ENCODE measurements around the gene NCOR1. TPM values are rescaled to one million over a fixed set of nuclear protein-coding genes. Genes with fewer than 3 reads are reported as not detected.

NCOR1 gene
- polyA plus RNA-seq, 1 of the 3 experiments (the other 2 are of a cell fraction): 42.1 TPM

GRCh38 chr17:16108871-16109270 lies 106.5 kb downstream of the NCOR1 start:
- 98% methylated on average over 4 of the region's 4 CpGs for WGBS (ENCODE audit: low lambda C conversion rate)

More at GRCh38 chr17:16108871-16109270, 106.5 kb downstream of the NCOR1 start:
- Histone ChIP-seq H3K4me1 (ENCODE audit: control insufficient read depth in 1 of 2, insufficient read depth in 2 of 2, low read depth in 1 of 2, low read length in 1 of 2) (0 out of 4 replicates have a peak, but pooled peaks cover 0 to 4% of the 10 kb centered on the region in 2 experiments), H3F3A (replicated peaks; ENCODE audit: insufficient read depth) (peaks cover 3% of the 10 kb centered on the region), H3K9ac (no peak overlapping the region), H2AFZ (ENCODE audit: low read depth) (no peak overlapping the region), H4K20me1 (ENCODE audit: insufficient read depth) (no peaks in the 10 kb centered on the region), H3K27ac (ENCODE audit: low read depth in 2 of 2, low read length in 1 of 2) (no peak overlapping the region), H3K9me3 (no peaks in the 10 kb centered on the region), H3K4me3 (ENCODE audit: low read depth in 2 of 2, low read length in 1 of 2) (no peak overlapping the region), H3K4me2 (no peak overlapping the region), H3K9me2 (no peaks in the 10 kb centered on the region), H3K79me2 (ENCODE audit: insufficient read depth) (peaks cover 18% of the 10 kb centered on the region), H3K36me3 (replicated peaks in 1 of 2; ENCODE audit: control insufficient read depth in 1 of 2, insufficient read depth in 2 of 2, low read length in 1 of 2) (peaks cover 24 to 52% of the 10 kb centered on the region in 2 experiments), H3K27me3 (ENCODE audit: insufficient read depth) (no peaks in the 10 kb centered on the region)
- TF ChIP-seq RFX5 (IDR thresholded peaks at IDR 0.05; ENCODE audit: low read length): no peak
- TF ChIP-seq NFIC (IDR thresholded peaks at IDR 0.05; ENCODE audit: borderline replicate concordance): no peak
- TF ChIP-seq CHD2 (IDR thresholded peaks at IDR 0.05; ENCODE audit: low read length, partially characterized antibody): no peak
- no peak for TF ChIP-seq TCF12 (IDR thresholded peaks at IDR 0.05)
- TF ChIP-seq MEF2A (IDR thresholded peaks at IDR 0.05; ENCODE audit: borderline replicate concordance, low read depth): no peak
- TF ChIP-seq GABPA (IDR thresholded peaks at IDR 0.05; ENCODE audit: low read depth): no peak
- TF ChIP-seq EZH2phosphoT487 (IDR thresholded peaks at IDR 0.05; ENCODE audit: borderline replicate concordance, low read depth): no peak
- TF ChIP-seq YY1 (IDR thresholded peaks at IDR 0.05; ENCODE audit: low read depth): no peak
- no peak for TF ChIP-seq MAX (IDR thresholded peaks at IDR 0.05; ENCODE audit: low read depth)
- no peak for TF ChIP-seq MXI1 (IDR thresholded peaks at IDR 0.05; ENCODE audit: low read depth, low read length)
- TF ChIP-seq ZBTB33 (IDR thresholded peaks at IDR 0.05; ENCODE audit: borderline replicate concordance, low read depth): no peak
- no peak for TF ChIP-seq NRF1 (IDR thresholded peaks at IDR 0.05; ENCODE audit: low read depth, low read length)
- no peak for TF ChIP-seq CTCF (IDR thresholded peaks at IDR 0.05)
- TF ChIP-seq PBX3 (IDR thresholded peaks at IDR 0.05): no peak
- TF ChIP-seq ELF1 (IDR thresholded peaks at IDR 0.05): no peak
- TF ChIP-seq RXRA (IDR thresholded peaks at IDR 0.05; ENCODE audit: borderline replicate concordance, low read depth): no peak
- no peak for TF ChIP-seq TEAD4 (IDR thresholded peaks at IDR 0.05; ENCODE audit: borderline replicate concordance, insufficient read depth)
- TF ChIP-seq FOSL2 (IDR thresholded peaks at IDR 0.05; ENCODE audit: borderline replicate concordance, low read depth): no peak
- TF ChIP-seq USF1 (IDR thresholded peaks at IDR 0.05; ENCODE audit: borderline replicate concordance, low read depth): no peak
- TF ChIP-seq GATA2 (CRISPR knock-in tag; IDR thresholded peaks at IDR 0.05): no peak
- CTCF ChIA-PET: no interaction called here
- DNase-seq: no peak
- POLR2A ChIA-PET: no interaction called here
